ENCODE data around the gene COL7A1. TPM values are rescaled to one million over a fixed set of nuclear protein-coding genes. Genes with fewer than 3 reads are reported as not detected.

COL7A1 gene
- total RNA-seq, 1 experiment from 2014 or later: 22.9 TPM

DNA sequence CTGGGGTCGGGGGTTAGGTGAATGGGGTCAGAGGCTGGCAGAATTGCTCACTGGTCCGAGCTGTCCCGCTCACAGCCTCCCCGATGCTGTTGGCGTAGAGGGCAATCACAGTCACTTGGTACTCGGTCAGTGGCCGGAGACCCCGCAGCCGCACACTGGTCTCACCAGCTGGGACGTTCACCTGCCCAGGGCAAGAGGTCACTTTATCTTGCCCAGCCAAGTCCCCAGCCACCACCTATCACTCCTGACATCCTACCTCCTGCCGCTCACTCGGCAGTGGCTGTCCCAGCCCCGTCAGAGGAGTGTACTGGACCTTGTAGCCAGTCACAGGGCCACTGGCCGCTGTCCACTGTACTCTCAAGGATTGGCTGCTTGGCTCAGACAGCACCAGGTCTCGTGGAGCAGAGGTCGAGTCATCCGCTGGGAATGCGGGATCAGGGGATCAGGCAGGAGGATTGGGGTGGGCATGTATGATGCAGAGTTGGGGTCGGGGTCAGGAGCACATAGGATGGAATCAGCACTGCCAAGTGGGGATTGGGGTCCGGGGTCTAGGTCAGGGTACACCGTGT is 2.5 kb downstream of the COL7A1 start:
- Histone ChIP-seq H2BK5ac (ENCODE audit: insufficient read length, low read length) (no peak overlapping the region), H2BK120ac (ENCODE audit: low read depth, low read length, poor library complexity, severe bottlenecking) (no peak overlapping the region), H3K27ac (ENCODE audit: insufficient read length, low read depth, low read length) (no peak overlapping the region), H4K8ac (replicated peaks; ENCODE audit: insufficient read length, low read depth, low read length) (no peak overlapping the region), H2BK15ac (ENCODE audit: low read depth, low read length) (no peak overlapping the region), H3K9me3 (ENCODE audit: control insufficient read depth, low read depth, low read length) (no peaks in the 10 kb centered on the region), H3K23ac (ENCODE audit: insufficient read length, low read depth, low read length) (no peak overlapping the region), H4K91ac (ENCODE audit: insufficient read length, low read depth, low read length) (no peak overlapping the region), H3K14ac (ENCODE audit: insufficient read depth, low read length) (no peak overlapping the region), H3K79me1 (ENCODE audit: insufficient read depth, low read depth, low read length, poor library complexity, severe bottlenecking) (no peaks in the 10 kb centered on the region), H3T11ph (ENCODE audit: low read length) (no peak overlapping the region), H3K79me2 (ENCODE audit: insufficient read depth, low read length) (no peaks in the 10 kb centered on the region), H2AFZ (ENCODE audit: low read length) (no peak overlapping the region), H3K18ac (ENCODE audit: insufficient read length, low read depth, low read length) (no peak overlapping the region), H3K56ac (ENCODE audit: insufficient read length, low read depth, low read length) (no peak overlapping the region), H2BK20ac (ENCODE audit: low read depth, low read length, poor library complexity, severe bottlenecking) (no peak overlapping the region), H3K23me2 (ENCODE audit: insufficient read length, low read depth, low read length, poor library complexity, severe bottlenecking) (no peaks in the 10 kb centered on the region), H3K27me3 (ENCODE audit: insufficient read depth, low read length) (no peaks in the 10 kb centered on the region), H3K9ac (ENCODE audit: extremely low read depth, insufficient read length, low read length) (no peak overlapping the region), H2AK5ac (ENCODE audit: insufficient read length, low read length) (no peak overlapping the region), H4K20me1 (ENCODE audit: control insufficient read depth, insufficient read depth, insufficient read length) (no peaks in the 10 kb centered on the region), H3K4me1 (ENCODE audit: insufficient read depth, low read length) (no peaks in the 10 kb centered on the region), H2BK12ac (ENCODE audit: insufficient read length, low read depth, low read length) (no peak overlapping the region), H3K4me2 (ENCODE audit: insufficient read depth, insufficient read length, low read length) (no peak overlapping the region), H4K5ac (ENCODE audit: insufficient read length, low read depth, low read length) (no peak overlapping the region), H3K4ac (ENCODE audit: low read depth, low read length) (no peak overlapping the region)
- H3K36me3 Mint-ChIP-seq (ENCODE audit: insufficient read depth in 1 of 3, low read depth in 3 of 3): peaks cover 0 to 13% (median 4%) of the 10 kb centered on the region in 3 experiments; a peak in 4 of 7 replicates
- no peak overlapping the region; a peak in 1 of 5 replicates for H3K4me3 Mint-ChIP-seq
- peaks cover 4% of the 10 kb centered on the region; the same call in 1 of the 2 replicates for H3K27me3 Mint-ChIP-seq (ENCODE audit: low read depth)
- TF ChIP-seq, protein P1, sequence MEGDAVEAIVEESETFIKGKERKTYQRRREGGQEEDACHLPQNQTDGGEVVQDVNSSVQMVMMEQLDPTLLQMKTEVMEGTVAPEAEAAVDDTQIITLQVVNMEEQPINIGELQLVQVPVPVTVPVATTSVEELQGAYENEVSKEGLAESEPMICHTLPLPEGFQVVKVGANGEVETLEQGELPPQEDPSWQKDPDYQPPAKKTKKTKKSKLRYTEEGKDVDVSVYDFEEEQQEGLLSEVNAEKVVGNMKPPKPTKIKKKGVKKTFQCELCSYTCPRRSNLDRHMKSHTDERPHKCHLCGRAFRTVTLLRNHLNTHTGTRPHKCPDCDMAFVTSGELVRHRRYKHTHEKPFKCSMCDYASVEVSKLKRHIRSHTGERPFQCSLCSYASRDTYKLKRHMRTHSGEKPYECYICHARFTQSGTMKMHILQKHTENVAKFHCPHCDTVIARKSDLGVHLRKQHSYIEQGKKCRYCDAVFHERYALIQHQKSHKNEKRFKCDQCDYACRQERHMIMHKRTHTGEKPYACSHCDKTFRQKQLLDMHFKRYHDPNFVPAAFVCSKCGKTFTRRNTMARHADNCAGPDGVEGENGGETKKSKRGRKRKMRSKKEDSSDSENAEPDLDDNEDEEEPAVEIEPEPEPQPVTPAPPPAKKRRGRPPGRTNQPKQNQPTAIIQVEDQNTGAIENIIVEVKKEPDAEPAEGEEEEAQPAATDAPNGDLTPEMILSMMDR (conservative IDR thresholded peaks at IDR 0.05): no peak
- WGBS (ENCODE audit: extremely low coverage, insufficient read length, low lambda C conversion rate): no CpG with 5 or more reads among the region's 21 CpGs
- no peak for DNase-seq
- H3K4me1 Mint-ChIP-seq: peaks cover 22 to 27% of the 10 kb centered on the region in 2 experiments
- H3K9me3 Mint-ChIP-seq: no peaks in the 10 kb centered on the region
- H3K27ac Mint-ChIP-seq: peak overlapping the region in 1 of 3 experiments; percentile 28; a peak in 1 of 7 replicates

Data from H9 (cell line).